Spleen (tissue), 7 donors: ENCODE data around the gene P2RX6.

Experiments used
- POLR2A ChIP-seq, 3 donors: fragments of 450-650 bp; IDR thresholded peaks; one replicate each; pipeline ENCODE4 v1.5.1; 2017; ENCODE audit warnings: antibody characterized with exemption in 3 of 3, mild to moderate bottlenecking in 1 of 3
- POLR2AphosphoS5 ChIP-seq, 3 donors: sonication (generic); formaldehyde crosslinking; IDR thresholded peaks; one replicate each; pipeline ENCODE4 v1.5.1; 2017; ENCODE audit warnings: antibody characterized with exemption in 3 of 3
- TF ChIP-seq, protein P1 (sequence below), 11 experiments: fragments of 200-600 bp in 7 of 11; fragments of 450-650 bp in 4 of 11; sonication (generic) in 4 of 11; IDR thresholded peaks in 8 of 11; conservative IDR thresholded peaks in 3 of 11; 1 replicate in 7 of 11; 2 replicates in 4 of 11; pipeline versions ENCODE4 v1.4.0 to v1.8.0; 2016 to 2021; ENCODE audit warnings: antibody characterized with exemption in 11 of 11, inconsistent platforms in 4 of 11, mild to moderate bottlenecking in 1 of 11
- donor health status: DM: no; HTN: no; CAD: no; lungs with moderate emphysema.
- donor health status: DM: no; HTN: no; CAD: no.
- donor health status: DM: no; HTN: no; CAD: no.

DNA sequence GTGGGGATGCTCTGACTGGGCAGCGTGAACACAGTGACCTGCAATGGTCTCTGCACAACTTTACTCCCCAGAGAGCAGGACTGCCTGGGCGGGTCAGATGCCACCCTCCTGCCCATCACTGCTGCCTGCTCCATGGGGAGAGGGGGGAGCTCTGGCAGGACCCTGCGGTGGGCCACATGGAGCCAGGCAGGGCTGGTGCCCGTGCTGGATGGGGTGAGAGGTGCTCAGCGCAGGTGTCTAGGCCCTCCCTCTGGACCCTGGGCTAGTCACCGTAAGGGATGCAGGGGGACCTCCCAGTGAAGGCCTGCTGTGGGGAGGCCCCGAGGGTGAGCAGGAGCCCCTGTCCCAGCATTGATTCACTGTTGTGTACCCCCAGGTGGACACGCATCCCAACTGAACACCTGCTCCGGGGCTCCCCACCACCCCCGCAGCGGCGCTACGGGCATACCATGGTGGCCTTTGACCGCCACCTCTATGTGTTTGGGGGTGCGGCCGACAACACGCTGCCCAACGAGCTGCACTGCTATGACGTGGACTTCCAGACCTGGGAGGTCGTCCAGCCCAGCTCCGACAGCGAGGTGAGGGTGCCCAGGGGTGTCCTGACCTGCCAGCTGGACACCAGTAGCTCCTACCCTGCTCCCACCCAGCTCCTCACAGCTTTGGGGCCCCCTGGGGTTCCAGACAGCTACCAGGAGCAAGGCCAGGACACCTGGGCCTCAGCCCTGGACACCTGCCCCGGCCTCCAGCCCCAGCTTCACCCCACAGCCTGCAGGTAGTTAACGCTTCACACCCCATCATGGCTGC lies 23.5 kb upstream of the P2RX6 start:
- TF ChIP-seq, protein P1, sequence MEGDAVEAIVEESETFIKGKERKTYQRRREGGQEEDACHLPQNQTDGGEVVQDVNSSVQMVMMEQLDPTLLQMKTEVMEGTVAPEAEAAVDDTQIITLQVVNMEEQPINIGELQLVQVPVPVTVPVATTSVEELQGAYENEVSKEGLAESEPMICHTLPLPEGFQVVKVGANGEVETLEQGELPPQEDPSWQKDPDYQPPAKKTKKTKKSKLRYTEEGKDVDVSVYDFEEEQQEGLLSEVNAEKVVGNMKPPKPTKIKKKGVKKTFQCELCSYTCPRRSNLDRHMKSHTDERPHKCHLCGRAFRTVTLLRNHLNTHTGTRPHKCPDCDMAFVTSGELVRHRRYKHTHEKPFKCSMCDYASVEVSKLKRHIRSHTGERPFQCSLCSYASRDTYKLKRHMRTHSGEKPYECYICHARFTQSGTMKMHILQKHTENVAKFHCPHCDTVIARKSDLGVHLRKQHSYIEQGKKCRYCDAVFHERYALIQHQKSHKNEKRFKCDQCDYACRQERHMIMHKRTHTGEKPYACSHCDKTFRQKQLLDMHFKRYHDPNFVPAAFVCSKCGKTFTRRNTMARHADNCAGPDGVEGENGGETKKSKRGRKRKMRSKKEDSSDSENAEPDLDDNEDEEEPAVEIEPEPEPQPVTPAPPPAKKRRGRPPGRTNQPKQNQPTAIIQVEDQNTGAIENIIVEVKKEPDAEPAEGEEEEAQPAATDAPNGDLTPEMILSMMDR (IDR thresholded peaks at IDR 0.05 in 8 of 11, conservative IDR thresholded peaks at IDR 0.05 in 3 of 11) = no peak
- TF ChIP-seq POLR2AphosphoS5 (IDR thresholded peaks at IDR 0.05) (no peak), POLR2A (IDR thresholded peaks at IDR 0.05) (no peak)
